NCI-H2029 treated with DMSO at 0.1 percent for 48 hours (cell line): Measurements from ENCODE around the gene DYNC1H1.
A peak's percentile ranks its signal among the peaks of the same experiment; 100 is the strongest.

Experiments used
- DNase-seq: peaks from one replicate; lab custom pipeline; 2025; lab: John Stamatoyannopoulos, UW

DYNC1H1 gene

GRCh38 chr14:101964297-101965180, at the start of gene DYNC1H1:
Gene DYNC1H1 (plus strand): TSS chr14:101964573. CDS start chr14:101964692, 119 bp downstream.
- peak; percentile 11 for DNase-seq

GRCh38 chr14:101915871-101916815, 48.2 kb upstream of the DYNC1H1 start:
- no peak for DNase-seq

- DNase-seq: no peak
Observed at GRCh38 chr14:101916816-101917412, 47.5 kb upstream of the DYNC1H1 start.

- no peak for DNase-seq
Observed at GRCh38 chr14:101917413-101918017, 46.9 kb upstream of the DYNC1H1 start.

- DNase-seq: no peak
Observed at GRCh38 chr14:101918065-101918989, 46.0 kb upstream of the DYNC1H1 start.

GRCh38 chr14:101920271-101920670, 44.1 kb upstream of the DYNC1H1 start:
- DNase-seq: no peak

GRCh38 chr14:101922866-101923265, 41.5 kb upstream of the DYNC1H1 start:
- DNase-seq: no peak

- DNase-seq: no peak
Observed at GRCh38 chr14:101925152-101925551, 39.2 kb upstream of the DYNC1H1 start.

- DNase-seq: no peak
Observed at GRCh38 chr14:101926085-101926484, 38.3 kb upstream of the DYNC1H1 start.

- DNase-seq: no peak
Observed at GRCh38 chr14:101926620-101927019, 37.8 kb upstream of the DYNC1H1 start.

GRCh38 chr14:101927859-101928258, 36.5 kb upstream of the DYNC1H1 start:
- no peak for DNase-seq

- no peak for DNase-seq
Observed at GRCh38 chr14:101928415-101928841, 35.9 kb upstream of the DYNC1H1 start.

GRCh38 chr14:101929096-101929495, 35.3 kb upstream of the DYNC1H1 start:
- no peak for DNase-seq

GRCh38 chr14:101929946-101930345, 34.4 kb upstream of the DYNC1H1 start:
- DNase-seq: no peak

- DNase-seq: no peak
Observed at GRCh38 chr14:101932673-101933072, 31.7 kb upstream of the DYNC1H1 start.

- no peak for DNase-seq
Observed at GRCh38 chr14:101933209-101933608, 31.2 kb upstream of the DYNC1H1 start.

- no peak for DNase-seq
Observed at GRCh38 chr14:101934601-101935150, 29.7 kb upstream of the DYNC1H1 start.

- DNase-seq: no peak
Observed at GRCh38 chr14:101937926-101938767, 26.2 kb upstream of the DYNC1H1 start.

- no peak for DNase-seq
Observed at GRCh38 chr14:101939646-101940170, 24.7 kb upstream of the DYNC1H1 start.
